GM18499 (cell line): Measurements from ENCODE around the gene ALAS1.

Experiments
- ATAC-seq: cut with Tn5 transposase; IDR thresholded peaks from one replicate; pipeline ENCODE4 v1.9.1; 2021; ENCODE audit warnings: moderate number of reproducible peaks; ENCODE audit not compliant: insufficient read depth, unreplicated experiment

Gene ALAS1

DNA sequence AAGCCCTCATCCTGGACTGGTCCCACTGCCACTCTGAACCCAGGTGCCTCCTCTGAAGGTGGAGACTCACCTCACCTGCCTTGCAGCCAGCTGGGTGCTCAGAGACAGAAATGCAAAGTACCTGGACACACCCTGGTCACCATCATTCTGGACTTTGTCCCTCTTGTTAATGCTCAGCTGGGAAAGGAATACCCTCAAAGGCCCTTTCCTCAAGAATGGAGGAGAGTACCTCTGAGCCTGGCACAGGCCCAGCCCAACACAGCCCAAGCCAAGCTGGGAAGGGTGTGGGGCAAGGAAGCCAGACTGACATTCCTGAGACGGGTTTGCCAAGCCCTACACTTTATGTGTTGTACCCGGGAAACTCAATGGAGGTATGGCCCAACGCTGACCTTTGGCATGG, 983 bp upstream of the ALAS1 start:
- ATAC-seq: no peak

DNA sequence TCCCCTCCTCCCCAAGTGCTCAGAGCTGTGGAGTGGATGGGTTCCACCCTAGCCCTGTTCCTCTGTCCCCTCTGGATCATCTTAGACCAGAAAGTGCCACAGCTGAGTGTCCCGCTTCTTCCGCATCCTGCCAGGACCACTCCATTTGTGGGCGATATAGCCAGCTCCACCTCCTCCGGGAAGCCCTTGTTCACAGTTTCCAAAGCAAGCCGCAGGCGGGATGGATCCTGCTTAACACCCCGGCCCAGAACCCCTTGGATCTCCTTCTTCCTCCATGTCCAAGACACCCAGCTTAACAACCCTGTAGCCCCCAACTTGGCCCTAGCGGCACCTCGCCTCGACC, 490 bp upstream of the ALAS1 start:
- no peak for ATAC-seq

DNA sequence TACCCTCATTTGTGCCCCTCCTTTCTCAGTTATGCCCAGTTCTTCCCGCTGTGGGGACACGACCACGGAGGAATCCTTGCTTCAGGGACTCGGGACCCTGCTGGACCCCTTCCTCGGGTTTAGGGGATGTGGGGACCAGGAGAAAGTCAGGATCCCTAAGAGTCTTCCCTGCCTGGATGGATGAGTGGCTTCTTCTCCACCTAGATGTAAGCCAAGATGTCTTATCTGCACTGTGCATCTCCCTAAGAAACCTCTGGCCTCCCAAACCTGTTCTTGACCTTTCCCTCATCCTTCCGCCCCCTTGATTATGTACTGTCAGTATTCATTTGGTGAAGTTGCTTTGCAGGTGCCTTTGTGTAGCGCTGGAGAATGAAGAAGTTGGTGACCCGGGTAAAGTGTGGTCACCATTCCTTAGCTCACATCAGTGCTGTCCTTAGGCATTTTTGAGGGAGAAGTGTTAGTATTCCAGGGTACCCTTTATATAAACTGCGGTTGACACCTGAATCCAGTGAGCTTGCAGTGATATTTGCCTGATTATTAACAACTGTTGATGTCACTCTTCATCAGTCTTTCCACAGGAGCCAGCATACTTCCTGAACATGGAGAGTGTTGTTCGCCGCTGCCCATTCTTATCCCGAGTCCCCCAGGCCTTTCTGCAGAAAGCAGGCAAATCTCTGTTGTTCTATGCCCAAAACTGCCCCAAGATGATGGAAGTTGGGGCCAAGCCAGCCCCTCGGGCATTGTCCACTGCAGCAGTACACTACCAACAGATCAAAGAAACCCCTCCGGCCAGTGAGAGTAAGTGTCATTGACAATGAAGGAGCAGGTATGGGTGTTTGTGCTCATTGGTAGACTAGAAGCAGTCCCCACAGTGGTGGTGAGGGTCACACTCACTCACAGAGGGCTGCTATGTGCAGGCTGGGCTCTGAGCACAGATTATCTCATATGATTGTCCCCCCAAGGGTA, 966 bp downstream of the ALAS1 start:
- ATAC-seq: no peak

DNA sequence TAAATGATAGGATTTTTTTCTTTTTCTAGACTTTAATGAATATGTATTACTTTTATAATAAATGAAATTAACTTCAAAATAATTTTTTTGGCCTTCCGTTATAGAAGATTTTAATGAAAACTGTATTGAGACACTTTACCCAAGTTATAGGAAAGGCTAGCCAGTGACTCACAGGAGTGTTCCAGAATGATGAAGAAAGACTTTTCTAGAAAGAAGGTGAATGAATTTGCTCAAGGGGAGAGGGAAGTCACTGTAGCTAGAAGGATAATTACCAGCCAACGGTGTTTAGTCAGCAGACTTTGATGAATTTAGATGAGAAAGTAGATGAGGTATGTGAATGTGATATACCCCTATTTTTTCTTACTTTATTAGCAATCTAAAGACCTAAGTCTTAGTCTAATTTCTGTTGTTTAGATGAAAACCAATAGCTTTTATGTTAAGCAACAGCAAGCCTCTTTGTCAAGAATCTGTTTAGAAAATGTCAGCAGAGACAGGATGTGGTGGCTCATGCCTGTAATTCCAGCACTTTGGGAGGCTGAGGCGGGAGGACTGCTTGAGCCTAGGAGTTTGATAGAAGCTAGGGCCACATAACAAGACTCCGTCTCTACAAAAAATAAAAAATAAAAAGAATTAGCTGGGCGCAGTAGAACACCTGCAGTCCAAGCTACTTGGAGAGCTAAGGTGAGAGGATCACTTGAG, 3.2 kb downstream of the ALAS1 start:
- no peak for ATAC-seq

DNA sequence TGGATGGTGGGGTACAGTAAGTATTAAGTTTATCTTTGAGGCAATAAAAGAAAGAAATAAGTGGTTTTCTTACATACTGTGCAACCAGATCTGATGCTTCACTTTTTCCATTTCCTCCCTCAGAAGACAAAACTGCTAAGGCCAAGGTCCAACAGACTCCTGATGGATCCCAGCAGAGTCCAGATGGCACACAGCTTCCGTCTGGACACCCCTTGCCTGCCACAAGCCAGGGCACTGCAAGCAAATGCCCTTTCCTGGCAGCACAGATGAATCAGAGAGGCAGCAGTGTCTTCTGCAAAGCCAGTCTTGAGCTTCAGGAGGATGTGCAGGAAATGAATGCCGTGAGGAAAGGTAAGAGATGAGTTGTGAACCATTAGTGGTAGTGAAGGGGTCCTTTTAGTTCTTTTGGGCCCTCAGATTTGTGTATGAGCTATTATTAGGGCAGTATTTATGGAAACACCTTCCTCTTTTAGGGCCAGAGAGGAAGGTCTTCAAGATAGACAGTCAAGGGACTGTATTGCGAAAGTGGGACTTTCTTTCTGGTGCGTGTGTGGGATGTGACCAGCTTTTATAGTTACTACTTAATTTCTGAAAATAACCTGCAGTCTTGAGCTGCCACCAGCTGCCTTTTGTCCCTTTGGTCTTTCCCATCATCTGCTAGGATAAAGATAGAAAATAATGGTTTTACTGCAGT, 4.6 kb downstream of the ALAS1 start:
- no peak for ATAC-seq

DNA sequence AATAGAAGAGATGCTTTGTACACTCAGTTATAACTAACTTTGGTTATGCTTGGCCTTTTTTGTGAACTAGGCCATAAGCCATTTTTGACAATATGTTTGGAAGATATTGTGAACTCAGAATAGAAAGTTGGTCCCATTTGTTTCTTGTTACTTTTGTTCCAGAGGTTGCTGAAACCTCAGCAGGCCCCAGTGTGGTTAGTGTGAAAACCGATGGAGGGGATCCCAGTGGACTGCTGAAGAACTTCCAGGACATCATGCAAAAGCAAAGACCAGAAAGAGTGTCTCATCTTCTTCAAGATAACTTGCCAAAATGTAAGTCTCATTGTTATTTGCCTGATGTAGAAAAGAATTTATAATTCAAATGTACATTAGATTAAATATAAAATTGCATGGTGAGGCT, 5.7 kb downstream of the ALAS1 start:
- no peak for ATAC-seq

DNA sequence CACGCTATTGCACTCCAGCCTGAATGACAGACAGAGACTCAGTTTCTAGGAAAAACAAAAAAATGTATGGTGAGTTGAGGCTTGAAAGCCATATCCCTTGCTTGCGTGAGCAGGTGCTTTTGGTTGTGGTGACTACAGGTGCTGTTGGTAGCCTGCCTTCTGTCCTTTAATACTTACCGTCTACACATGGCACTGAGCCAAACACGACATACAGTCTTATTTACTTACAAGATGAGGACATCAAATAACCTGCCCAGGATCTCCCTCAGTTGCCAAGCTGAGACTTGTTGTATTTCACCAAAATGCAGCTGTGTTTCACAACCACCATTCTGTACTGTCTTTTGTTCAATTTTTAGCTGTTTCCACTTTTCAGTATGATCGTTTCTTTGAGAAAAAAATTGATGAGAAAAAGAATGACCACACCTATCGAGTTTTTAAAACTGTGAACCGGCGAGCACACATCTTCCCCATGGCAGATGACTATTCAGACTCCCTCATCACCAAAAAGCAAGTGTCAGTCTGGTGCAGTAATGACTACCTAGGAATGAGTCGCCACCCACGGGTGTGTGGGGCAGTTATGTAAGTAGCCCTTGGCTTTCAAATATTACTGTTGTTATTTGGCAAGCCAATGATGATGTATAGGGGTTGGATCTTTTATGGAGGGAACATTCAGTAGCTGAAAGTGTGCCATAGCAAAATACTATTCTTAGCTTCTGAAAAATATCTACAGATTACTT, 6.5 kb downstream of the ALAS1 start:
- no peak for ATAC-seq

DNA sequence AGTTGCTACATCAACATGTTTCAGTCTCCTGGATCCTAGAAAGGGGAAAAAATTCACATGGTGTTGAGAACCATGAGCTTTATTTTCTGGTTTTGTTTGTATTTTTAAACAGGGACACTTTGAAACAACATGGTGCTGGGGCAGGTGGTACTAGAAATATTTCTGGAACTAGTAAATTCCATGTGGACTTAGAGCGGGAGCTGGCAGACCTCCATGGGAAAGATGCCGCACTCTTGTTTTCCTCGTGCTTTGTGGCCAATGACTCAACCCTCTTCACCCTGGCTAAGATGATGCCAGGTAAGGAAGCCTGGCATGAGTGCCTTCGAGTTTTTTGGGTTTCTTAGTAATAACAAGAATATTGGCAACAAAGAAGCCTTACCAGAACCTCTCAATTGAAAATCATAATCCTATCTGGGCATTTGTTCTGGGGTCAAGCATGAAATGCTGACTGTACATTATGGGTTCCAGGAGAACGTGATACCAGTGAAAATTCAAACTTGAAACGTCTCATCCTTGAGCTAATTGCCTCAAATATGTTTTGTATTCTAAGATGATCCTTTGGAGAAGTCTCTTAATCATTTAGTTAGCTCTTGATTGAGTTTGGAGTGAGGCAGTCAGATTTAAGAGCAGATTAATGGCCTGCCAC, 7.9 kb downstream of the ALAS1 start:
- no peak for ATAC-seq

DNA sequence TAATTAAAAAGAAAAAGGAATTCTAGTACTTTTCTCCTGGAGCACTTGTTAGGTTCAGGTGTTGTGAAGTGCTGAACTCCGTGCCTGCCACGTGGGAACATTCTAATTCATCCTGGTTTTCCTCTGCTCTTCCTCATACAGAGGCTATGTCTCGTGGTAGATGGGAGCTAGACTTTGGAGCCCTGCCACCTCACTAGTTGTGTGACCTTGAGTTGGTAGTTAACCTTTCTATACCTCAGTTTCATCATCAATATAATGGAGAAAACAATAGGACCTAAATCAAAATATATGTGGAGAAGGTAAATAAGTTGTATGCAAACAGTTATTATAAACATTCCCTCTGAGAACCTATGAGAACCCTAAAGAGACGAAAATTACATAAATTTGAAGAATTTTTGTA, 10.6 kb downstream of the ALAS1 start:
- no peak for ATAC-seq

DNA sequence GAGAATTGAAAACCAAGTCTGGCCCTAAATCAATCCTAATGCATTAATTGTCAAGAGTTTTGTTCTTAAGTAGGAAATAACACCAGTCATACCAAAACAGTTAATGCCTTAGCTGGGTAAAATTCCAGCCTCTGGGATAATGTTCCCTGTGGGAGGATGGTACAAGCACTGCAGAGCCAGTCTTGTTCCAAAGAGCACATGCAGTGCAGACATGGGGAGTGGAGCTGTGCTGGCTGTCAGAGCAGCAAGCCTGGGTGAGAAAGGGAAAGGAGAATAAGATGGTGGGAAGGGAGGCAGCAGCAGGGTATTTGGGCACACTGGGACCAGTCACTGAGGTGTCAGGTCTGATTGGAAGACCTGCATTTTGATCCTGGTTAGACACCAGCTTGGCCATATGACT, 12.1 kb downstream of the ALAS1 start:
- no peak for ATAC-seq

DNA sequence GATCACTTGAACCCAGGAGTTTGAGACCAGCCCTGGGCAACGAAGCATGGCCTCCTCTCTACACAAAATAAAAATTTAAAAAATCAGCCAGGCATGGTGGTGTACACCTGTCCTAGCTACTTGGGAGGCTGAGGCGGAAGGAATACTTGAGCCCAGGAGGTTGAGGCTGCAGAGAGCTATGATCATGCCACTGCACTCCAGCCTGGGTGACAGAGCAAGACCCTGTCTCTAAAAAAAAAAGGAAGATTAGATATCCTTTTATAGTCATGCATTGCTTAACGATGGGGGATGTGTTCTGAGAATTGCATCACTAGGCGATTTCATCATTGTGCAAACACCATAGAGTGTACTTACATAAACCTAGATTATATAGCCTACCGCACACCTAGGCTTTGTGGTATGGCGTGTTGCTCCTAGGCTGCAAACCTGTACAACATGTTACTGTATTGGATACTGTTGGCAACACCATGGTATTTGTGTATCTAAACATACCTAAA, 12.6 kb downstream of the ALAS1 start:
- ATAC-seq: no peak

DNA sequence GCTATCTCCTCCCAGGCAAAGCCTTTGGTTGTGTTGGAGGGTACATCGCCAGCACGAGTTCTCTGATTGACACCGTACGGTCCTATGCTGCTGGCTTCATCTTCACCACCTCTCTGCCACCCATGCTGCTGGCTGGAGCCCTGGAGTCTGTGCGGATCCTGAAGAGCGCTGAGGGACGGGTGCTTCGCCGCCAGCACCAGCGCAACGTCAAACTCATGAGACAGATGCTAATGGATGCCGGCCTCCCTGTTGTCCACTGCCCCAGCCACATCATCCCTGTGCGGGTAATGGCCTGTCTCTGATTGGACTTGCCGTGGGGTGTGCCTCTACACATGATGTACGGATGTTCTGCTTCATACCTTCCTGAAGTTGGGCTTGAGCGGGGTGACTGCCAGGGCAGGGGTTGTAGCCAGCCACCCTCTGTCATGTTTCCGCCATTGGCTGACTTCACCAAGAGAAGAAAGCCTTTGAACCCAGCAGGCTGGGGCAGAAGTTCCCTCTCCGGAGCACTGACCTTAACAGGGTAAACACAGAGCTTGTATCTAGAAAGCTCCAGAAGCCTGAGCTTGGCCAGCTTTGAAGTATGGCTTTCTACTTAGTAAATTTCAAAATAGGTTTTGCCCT, 13.4 kb downstream of the ALAS1 start:
- ATAC-seq: no peak

DNA sequence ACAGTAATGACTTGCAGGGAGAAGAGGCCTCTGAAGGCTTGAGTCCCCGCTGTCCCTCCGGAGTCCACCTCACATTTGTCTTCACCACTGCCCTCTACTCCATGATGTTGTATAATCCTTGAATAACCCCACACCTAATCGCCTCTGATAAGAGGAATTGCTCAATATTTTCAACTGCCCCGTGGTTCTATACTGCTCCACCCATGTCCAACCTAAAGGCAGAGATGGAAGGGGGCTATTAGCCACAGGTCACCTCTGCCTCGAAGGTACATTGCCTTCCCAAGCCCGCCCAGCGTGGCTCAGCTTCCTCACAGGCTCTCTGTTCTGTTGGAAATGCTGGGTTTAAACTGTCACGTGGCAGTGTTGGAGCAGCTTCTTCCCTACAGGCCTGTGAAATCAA, 15.0 kb downstream of the ALAS1 start:
- ATAC-seq: no peak

DNA sequence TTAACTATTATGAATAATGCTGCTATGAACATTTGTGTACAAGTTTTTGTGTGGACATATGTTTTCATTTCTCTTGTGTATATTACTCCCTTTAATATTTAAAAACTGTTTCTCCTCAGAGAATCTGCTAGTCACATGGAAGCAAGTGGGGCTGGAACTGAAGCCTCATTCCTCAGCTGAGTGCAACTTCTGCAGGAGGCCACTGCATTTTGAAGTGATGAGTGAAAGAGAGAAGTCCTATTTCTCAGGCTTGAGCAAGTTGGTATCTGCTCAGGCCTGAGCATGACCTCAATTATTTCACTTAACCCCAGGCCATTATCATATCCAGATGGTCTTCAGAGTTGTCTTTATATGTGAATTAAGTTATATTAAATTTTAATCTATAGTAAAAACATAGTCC, 15.9 kb downstream of the ALAS1 start:
- no peak for ATAC-seq

DNA sequence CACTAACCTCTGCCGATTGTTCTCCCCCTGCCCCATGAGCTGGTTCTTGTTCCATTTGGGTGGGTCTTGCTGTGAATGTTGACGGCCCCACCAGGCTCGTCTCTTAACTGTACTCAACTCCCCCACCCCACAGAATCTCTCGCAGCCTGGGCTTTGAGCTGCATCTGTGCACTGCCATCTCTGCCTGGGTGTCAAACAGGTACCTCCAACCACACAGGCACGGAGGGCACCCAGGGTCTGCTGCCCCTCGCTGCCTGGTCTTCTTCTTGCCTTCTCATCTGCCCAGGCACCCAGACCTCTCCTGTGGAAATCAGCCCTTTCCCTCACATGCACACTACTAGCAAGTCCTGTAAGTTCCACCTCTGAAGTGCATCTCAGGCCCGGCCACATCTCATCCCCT, 17.4 kb downstream of the ALAS1 start:
- no peak for ATAC-seq

DNA sequence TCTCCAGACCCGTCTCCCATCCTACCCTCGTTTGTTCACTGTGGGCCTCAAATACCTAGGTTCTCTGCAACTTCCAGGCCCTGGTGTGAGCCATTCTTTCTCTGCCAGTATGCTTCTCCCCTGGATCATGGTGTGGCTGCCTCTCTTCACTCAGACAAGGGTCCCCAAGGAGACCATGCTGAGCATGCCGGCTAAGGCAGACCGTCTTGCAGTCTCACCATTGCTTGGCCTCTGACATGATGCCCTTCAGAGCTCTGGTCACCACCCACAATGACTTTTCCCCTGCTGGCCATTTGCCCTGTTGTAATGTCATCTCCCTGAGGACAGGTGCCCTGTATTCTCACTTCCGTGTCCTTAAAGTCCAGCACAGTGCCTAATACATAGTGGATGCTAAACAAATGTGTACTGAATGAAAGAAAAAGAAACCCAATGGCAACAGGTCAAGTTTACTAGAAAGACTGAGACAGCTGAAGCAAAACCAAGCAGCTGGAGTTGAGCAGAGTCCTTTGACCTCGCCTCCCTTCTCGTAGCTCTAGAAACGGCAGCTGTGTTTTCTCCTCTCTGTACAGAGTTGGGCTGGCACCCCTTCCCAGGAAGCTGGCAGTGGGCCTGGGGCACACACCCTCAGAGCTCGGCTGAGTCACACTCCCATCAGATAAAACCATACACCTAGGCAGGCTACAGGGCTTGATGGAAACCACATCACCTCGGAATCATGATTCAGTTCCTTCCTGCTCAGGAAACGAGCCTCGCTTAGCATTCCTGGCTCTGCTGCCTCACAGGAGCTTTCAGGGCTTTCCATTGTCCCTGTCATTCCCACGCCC, 18.8 kb downstream of the ALAS1 start:
- no peak for ATAC-seq

DNA sequence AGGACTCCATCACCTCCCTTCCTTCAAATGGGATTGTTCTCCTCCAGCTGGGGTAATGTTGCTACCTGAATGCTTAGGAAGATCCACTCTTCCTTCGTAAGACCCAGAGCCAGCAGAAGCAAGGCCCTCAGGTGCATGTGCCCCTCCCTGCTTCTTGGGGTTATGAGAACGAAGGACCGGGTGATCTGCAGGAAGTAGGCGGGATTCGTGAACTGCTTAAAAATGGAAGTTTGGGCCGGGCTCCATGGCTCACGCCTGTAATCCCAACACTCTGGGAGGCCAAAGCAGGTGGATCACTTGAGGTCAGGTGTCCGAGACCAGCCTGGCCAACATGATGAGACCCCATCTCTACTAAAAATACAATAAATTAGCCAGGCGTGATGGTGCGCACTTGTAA, 19.4 kb downstream of the ALAS1 start:
- ATAC-seq: no peak

DNA sequence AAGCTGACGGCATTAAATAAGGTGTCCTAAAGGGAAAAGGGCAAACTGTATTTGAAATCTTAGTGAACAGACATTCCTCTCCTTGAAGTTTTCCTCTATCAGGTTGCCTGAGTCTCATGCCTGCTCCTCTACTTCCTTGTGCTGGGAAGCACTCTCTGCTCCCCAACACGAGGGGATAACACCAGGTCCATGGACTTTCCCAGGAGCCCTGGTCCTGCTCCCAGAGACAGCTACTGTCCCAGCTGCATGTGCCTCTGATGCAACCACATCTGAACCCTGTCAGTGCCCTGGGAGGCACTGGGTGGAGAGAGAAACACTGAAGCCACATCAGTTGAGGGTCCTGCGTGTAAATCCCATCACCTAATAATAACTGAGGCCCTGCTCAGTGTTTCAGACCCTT, 20.1 kb downstream of the ALAS1 start:
- no peak for ATAC-seq

DNA sequence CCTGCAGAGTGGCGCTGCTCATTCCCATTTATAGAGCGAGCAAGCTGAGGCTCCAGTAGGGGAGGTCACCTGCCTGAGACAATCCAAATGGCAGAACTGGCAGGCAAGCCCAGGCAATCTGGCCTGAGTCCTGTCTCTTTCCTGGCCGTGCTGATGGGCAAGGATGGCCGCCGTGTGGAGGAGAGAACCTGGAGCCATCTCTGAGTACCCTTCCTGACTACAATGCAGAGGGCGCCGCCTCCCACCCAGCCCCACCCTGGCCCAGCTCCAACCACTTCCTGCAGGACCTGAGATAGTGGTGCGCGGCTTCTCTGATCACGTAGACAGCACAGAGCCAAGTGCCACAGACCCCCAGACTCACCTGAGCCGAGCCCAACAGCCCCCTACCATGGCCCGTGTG, 20.5 kb downstream of the ALAS1 start:
- ATAC-seq: no peak
